PFSK-1 (cell line): ENCODE data around the gene JDP2.

ENCODE experiments used
- FOXP2 ChIP-seq: optimal IDR thresholded peaks from 2 replicates; pipeline ENCODE3; 2011; ENCODE audit warnings: borderline replicate concordance, control low read depth, inconsistent platforms; ENCODE audit not compliant: insufficient read depth; ENCODE audit errors: extremely low read length, extremely low read depth
- POLR2AphosphoS5 ChIP-seq: IDR thresholded peaks from 2 replicates; pipeline ENCODE4 v1.6.1; 2012; ENCODE audit warnings: low read depth, mild to moderate bottlenecking, control low read depth, low read length, moderate library complexity
- REST ChIP-seq, 2 experiments: IDR thresholded peaks; 2 replicates each; pipeline versions ENCODE4 v1.6.1 to v1.8.0; 2011 to 2012; ENCODE audit warnings: low read depth in 2 of 2, low read length in 2 of 2, control low read depth in 1 of 2, inconsistent platforms in 1 of 2, mild to moderate bottlenecking in 1 of 2, moderate library complexity in 1 of 2; ENCODE audit not compliant: insufficient read depth in 1 of 2
- SIN3A ChIP-seq: IDR thresholded peaks from 2 replicates; pipeline ENCODE4 v1.6.1; 2012; ENCODE audit warnings: mild to moderate bottlenecking, low read length, moderate library complexity, borderline replicate concordance; ENCODE audit not compliant: insufficient read depth
- TAF1 ChIP-seq: IDR thresholded peaks from 2 replicates; pipeline ENCODE4 v1.6.1; 2012; ENCODE audit warnings: low read length, control low read depth, borderline replicate concordance; ENCODE audit not compliant: insufficient read depth

The JDP2 gene

DNA sequence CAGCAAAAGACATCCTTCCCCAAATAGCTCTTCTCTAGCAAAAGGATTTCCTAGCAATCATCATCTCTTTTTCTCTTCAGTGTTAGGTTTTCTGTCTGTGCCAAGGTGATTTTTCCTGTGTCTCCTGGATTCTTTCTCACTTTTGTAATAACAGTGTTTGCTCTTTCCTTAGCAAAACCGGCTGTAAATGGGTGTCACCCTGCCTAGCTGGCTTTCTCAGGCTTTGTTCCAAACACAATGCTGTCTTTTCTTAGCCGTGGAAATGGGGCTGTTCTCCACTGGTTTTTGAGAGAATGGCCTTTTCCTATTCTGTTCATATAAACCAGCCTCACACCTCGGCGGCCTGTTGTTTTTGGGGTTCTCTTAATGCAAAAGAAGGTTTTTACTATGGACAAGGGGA is 21.9 kb downstream of the JDP2 start:
- TF ChIP-seq REST (IDR thresholded peaks at IDR 0.05; ENCODE audit: insufficient read depth in 1 of 2, low read depth in 2 of 2, low read length in 2 of 2) = no peak
- no peak for TF ChIP-seq FOXP2
- no peak for TF ChIP-seq POLR2AphosphoS5
- no peak for TF ChIP-seq SIN3A

DNA sequence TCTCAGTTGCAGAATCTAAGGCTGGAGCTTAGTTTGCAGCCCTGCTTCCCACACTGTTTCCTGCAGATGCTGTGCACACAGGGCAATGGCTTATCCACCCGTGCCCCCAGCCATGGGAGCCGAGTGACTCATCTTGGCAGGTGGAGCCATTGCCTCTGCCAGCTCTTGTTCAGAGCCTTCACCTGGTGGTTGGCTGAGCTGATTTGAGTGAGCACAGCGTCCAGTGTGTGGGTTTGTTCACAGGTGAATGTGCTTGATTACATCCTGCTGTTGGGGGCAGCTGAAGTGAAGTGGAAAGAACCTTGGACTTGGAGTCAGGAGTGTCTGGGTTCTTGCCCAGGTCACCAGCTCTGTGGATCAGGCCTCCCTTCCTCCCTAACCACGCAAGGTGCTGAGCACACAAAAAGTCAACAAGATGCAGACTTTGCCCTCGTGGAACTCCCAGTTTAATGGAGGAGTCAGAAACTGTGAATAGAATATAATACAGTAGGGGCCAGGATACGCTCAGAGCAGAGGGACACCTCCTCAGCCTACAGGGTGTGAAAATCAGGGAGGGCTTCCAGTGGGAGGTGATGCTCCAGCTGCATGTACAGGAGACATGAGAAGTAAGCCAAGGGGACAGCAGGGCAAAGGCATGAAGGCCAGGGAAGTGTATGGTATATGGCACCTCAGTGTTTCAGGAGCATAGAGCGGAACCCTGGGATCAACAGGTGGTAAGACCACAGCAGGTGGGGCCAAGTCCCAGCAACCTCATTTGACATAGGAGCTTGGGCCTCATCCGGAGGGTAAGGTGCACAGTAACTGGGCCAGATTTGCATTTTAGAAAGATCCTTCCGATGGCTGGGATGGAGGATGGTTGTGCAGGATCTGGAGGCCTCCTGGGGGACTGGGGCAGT is 22.8 kb downstream of the JDP2 start:
- TF ChIP-seq POLR2AphosphoS5 (no peak), REST (IDR thresholded peaks at IDR 0.05; ENCODE audit: insufficient read depth in 1 of 2, low read depth in 2 of 2, low read length in 2 of 2) (no peak), TAF1 (no peak), FOXP2 (no peak), SIN3A (no peak)

DNA sequence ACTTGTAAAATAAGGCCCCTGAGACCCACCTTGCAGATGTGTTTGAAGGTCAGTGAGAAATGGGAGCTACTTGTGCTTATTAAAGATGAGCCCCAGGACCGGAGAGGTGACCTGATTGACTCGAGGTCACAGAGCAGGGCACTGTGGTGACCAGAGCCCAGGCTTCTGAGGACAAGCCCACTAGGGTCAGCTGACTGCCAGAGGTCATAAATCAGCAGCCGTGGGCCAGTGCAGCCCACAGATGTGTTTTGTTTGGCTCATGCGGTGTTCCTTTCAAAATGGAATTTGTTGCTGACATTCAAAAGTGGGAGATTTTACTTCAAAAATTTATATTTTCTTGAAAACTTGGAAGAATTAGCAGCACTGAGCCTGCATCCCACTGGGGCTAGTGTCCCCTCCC is 24.5 kb downstream of the JDP2 start:
- no peak for TF ChIP-seq REST (IDR thresholded peaks at IDR 0.05; ENCODE audit: insufficient read depth in 1 of 2, low read depth in 2 of 2, low read length in 2 of 2)
- no peak for TF ChIP-seq FOXP2
- no peak for TF ChIP-seq TAF1
- no peak for TF ChIP-seq SIN3A
- no peak for TF ChIP-seq POLR2AphosphoS5

DNA sequence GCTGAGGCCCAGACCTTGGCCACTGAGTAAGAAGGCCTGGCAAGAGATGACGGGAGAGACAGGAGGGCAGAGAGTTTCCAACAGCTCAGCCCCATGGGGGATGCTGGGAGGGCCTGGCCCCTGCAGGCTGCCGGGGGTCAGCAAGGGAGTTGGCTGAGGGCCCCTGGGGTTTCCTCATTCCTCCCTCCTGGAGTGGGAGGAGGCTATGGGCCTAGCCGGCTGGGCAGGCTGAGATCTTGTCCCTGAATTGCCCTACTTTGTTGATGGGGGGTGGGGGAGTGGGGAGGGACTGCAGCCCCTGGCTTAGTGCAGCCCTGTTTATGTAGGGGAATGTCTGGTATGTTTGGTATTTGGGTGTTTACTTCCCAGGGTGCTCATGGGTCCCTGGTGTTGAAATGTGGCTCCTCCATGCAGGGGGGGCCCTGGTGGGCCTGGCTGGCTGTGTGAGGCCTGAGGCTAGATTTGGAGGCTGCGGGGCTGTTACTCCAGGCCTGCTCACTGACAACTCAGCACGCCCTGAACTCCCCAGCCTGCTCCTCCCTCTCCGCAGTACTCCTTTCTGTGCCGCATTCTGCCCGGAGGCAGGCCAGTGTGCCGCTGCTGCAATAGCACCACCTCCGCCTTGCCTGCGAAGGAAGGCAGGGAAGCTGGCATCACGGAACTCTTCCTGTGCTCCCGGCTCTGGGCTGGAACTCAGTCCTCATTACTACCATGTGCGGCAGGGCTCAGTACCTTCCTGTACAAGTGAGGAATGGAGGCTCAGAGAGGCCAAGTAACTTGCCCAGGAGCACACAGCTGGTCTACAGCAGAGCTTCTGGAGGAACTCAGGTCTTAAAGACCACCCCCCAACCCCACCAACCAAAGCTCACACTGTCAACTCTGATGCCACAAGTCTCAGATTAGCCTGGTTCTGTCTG is 25.3 kb downstream of the JDP2 start:
- TF ChIP-seq POLR2AphosphoS5 (no peak), FOXP2 (no peak), TAF1 (no peak), REST (IDR thresholded peaks at IDR 0.05; ENCODE audit: insufficient read depth in 1 of 2, low read depth in 2 of 2, low read length in 2 of 2) (no peak), SIN3A (no peak)
